ENCODE data around the gene BIRC6. TPM values are rescaled to one million over a fixed set of nuclear protein-coding genes. Genes with fewer than 3 reads are reported as not detected.

BIRC6 gene
- total and polyA plus RNA-seq, 2 of the 4 experiments (the other 2 are of a cell fraction) = 26.5 to 316 TPM

- BruUV-seq (replicated peaks) = no TSS peak
- Histone ChIP-seq H3K36me3 (ENCODE audit: control insufficient read depth, insufficient read depth, low read length) (peaks cover 14% of the 10 kb centered on the region), H3K9me3 (ENCODE audit: control insufficient read depth, insufficient read depth, low read length) (no peaks in the 10 kb centered on the region), H3K79me1 (ENCODE audit: low read depth in 1 of 2, low read length in 2 of 2) (peaks cover 4 to 19% of the 10 kb centered on the region in 2 experiments; a peak in 3 of 4 replicates), H4K8ac (ENCODE audit: low read depth in 2 of 2, low read length in 2 of 2) (no peak overlapping the region), H2BK5ac (ENCODE audit: low read depth, low read length, poor library complexity, severe bottlenecking) (no peak overlapping the region), H3K18ac (ENCODE audit: low read depth, low read length) (no peak overlapping the region), H3K4ac (ENCODE audit: low read depth, low read length) (no peak overlapping the region), H3K9ac (ENCODE audit: low read depth, low read length) (no peak overlapping the region), H2AFZ (replicated peaks; ENCODE audit: low read length, poor library complexity) (no peak overlapping the region), H3K56ac (ENCODE audit: extremely low read depth, insufficient read depth, low read length) (no peak overlapping the region), H3K23ac (ENCODE audit: low read depth, low read length) (no peak overlapping the region), H4K5ac (ENCODE audit: low read depth, low read length) (no peak overlapping the region), H3K4me1 (ENCODE audit: control insufficient read depth, insufficient read depth, low read length) (no peaks in the 10 kb centered on the region), H4K91ac (ENCODE audit: insufficient read depth, low read depth, low read length) (no peak overlapping the region), H2AK5ac (ENCODE audit: low read depth, low read length) (no peak overlapping the region), H2BK20ac (ENCODE audit: low read depth, low read length) (no peak overlapping the region), H2AK9ac (replicated peaks; ENCODE audit: low read depth, low read length, poor library complexity) (no peak overlapping the region), H4K20me1 (ENCODE audit: insufficient read depth, low read length) (peaks cover 3% of the 10 kb centered on the region; the same call in 1 of the 2 replicates), H3K9me1 (ENCODE audit: insufficient read depth, low read length) (no peaks in the 10 kb centered on the region; the same call in 1 of the 2 replicates), H3K4me2 (ENCODE audit: low read depth, low read length) (no peak overlapping the region), H3K27me3 (ENCODE audit: control insufficient read depth, insufficient read depth, low read length) (no peaks in the 10 kb centered on the region), H3K4me3 (ENCODE audit: insufficient read depth, low read depth, low read length) (no peak overlapping the region), H3K14ac (replicated peaks; ENCODE audit: low read depth, low read length) (no peak overlapping the region), H2BK15ac (ENCODE audit: low read depth, low read length) (no peak overlapping the region), H2BK120ac (ENCODE audit: low read depth, low read length) (no peak overlapping the region), H3K27ac (ENCODE audit: insufficient read depth, low read length) (no peak overlapping the region)
- no peak for ATAC-seq (ENCODE audit: low read depth)
- no CpG with 5 or more reads among the region's 3 CpGs for WGBS, 2 experiments (ENCODE audit: extremely low coverage in 2 of 2, insufficient read length in 1 of 2)
- intact Hi-C loops (cut with micrococcal nuclease) = no loop called here
- ChIA-PET POLR2A (ENCODE audit: unreplicated experiment) (interaction anchor here (0.6 kb wide), 1 partner anchor 66 kb away, joined by 3 read pairs; no protein-coding TSS in a partner anchor), CTCF (no interaction called here)
- dilution Hi-C loops (cut with HindIII; ENCODE audit: low sequenced_read_pairs, unreplicated experiment) = no loop called here
- TF ChIP-seq SMC3 (IDR thresholded peaks at IDR 0.05; ENCODE audit: low read depth, low read length) = no peak
- TF ChIP-seq ELK1 (IDR thresholded peaks at IDR 0.05; ENCODE audit: borderline replicate concordance, low read depth, low read length) = no peak
- in situ Hi-C loops (cut with MboI; ENCODE audit: low sequenced_read_pairs) = no loop called here
- no peak for DNase-seq
Measured at GRCh38 chr2:32534831-32535230, 178.0 kb downstream of the BIRC6 start.
